KMS-11 (cell line): ENCODE data around the gene DNAAF3.

Source experiments
- H2AFZ ChIP-seq: fragments of 200-600 bp; sonication (generic); 2 replicates; pipeline ENCODE4 v1.6.1; 2016; ENCODE audit warnings: antibody characterized with exemption, mixed run types, low read depth
- H3K27ac ChIP-seq: fragments of 200-600 bp; sonication (generic); 2 replicates; pipeline ENCODE4 v1.6.1; 2016; ENCODE audit warnings: mild to moderate bottlenecking, mixed run types
- H3K27me3 ChIP-seq: fragments of 200-600 bp; sonication (generic); 2 replicates; pipeline ENCODE4 v1.6.1; 2017; ENCODE audit warnings: mild to moderate bottlenecking, low read depth, mixed run types, moderate library complexity; ENCODE audit not compliant: insufficient read depth
- H3K36me3 ChIP-seq: fragments of 200-600 bp; sonication (generic); 2 replicates; pipeline ENCODE4 v1.6.1; 2017; ENCODE audit warnings: mild to moderate bottlenecking, mixed run types; ENCODE audit not compliant: insufficient read depth
- H3K4me1 ChIP-seq: fragments of 200-600 bp; sonication (generic); 2 replicates; pipeline ENCODE4 v1.6.1; 2016; ENCODE audit warnings: mild to moderate bottlenecking, low read depth, mixed run types; ENCODE audit not compliant: poor library complexity, severe bottlenecking
- H3K4me2 ChIP-seq: fragments of 200-600 bp; sonication (generic); 2 replicates; pipeline ENCODE4 v1.7.0; 2016; ENCODE audit warnings: mild to moderate bottlenecking, mixed run types
- H3K4me3 ChIP-seq: fragments of 200-600 bp; sonication (generic); IDR thresholded peaks from 2 replicates; pipeline ENCODE4 v1.6.1; 2017; ENCODE audit warnings: low read depth, low read length, mixed read lengths; ENCODE audit not compliant: insufficient read depth
- H3K79me2 ChIP-seq: fragments of 200-600 bp; sonication (generic); 2 replicates; pipeline ENCODE4 v1.6.1; 2016; ENCODE audit warnings: low read depth, mixed run types; ENCODE audit not compliant: insufficient read depth
- H3K9ac ChIP-seq: fragments of 200-600 bp; sonication (generic); 2 replicates; pipeline ENCODE4 v1.6.1; 2016; ENCODE audit warnings: mild to moderate bottlenecking, mixed run types
- H4K20me1 ChIP-seq: fragments of 200-600 bp; sonication (generic); 2 replicates; pipeline ENCODE4 v1.6.1; 2016; ENCODE audit warnings: mild to moderate bottlenecking, mixed run types; ENCODE audit not compliant: insufficient read depth
- CTCF ChIP-seq: fragments of 200-600 bp; sonication (generic); conservative IDR thresholded peaks from 2 replicates; pipeline ENCODE4 v1.6.1; 2017; ENCODE audit warnings: low read depth, mild to moderate bottlenecking, antibody characterized with exemption, low read length, moderate library complexity, mixed read lengths

The DNAAF3 gene

GRCh38 chr19:55179606-55180484 lies 13.4 kb upstream of the DNAAF3 start, which contains the start of gene SYT5:
Gene SYT5, minus strand, starts transcription at chr19:55180289. Its CDS starts 1,248 bp downstream, at chr19:55179041.
- Histone ChIP-seq H4K20me1 (no peaks in the 10 kb centered on the region), H3K27ac (no peak within 1 kb of the TSS), H3K4me1 (no peaks in the 10 kb centered on the region), H3K4me2 (no peak within 1 kb of the TSS), H3K4me3 (no peak within 1 kb of the TSS), H2AFZ (no peak within 1 kb of the TSS), H3K79me2 (no peaks in the 10 kb centered on the region), H3K36me3 (no peaks in the 10 kb centered on the region), H3K9ac (no peak within 1 kb of the TSS), H3K27me3 (peaks cover 75% of the 10 kb centered on the region)
- no peak for TF ChIP-seq CTCF

GRCh38 chr19:55178781-55179599 lies 12.6 kb upstream of the DNAAF3 start:
- Histone ChIP-seq H3K4me2 (no peak overlapping the region), H2AFZ (no peak overlapping the region), H3K27me3 (peaks cover 68% of the 10 kb centered on the region), H3K36me3 (no peaks in the 10 kb centered on the region), H3K4me3 (no peak overlapping the region), H3K4me1 (no peaks in the 10 kb centered on the region), H3K79me2 (no peaks in the 10 kb centered on the region), H4K20me1 (no peaks in the 10 kb centered on the region), H3K9ac (no peak overlapping the region), H3K27ac (no peak overlapping the region)
- TF ChIP-seq CTCF: no peak

- H3K4me3 ChIP-seq: no peak overlapping the region
- no peaks in the 10 kb centered on the region for H3K36me3 ChIP-seq
- no peak overlapping the region for H2AFZ ChIP-seq
- H3K4me2 ChIP-seq: no peak overlapping the region
- H3K27me3 ChIP-seq: peaks cover 62% of the 10 kb centered on the region
- no peak overlapping the region for H3K9ac ChIP-seq
- H4K20me1 ChIP-seq: no peaks in the 10 kb centered on the region
- H3K4me1 ChIP-seq: no peaks in the 10 kb centered on the region
- no peak overlapping the region for H3K27ac ChIP-seq
- H3K79me2 ChIP-seq: no peaks in the 10 kb centered on the region
- TF ChIP-seq CTCF: no peak
Measured at GRCh38 chr19:55176076-55176475, 9.7 kb upstream of the DNAAF3 start.

- H3K4me1 ChIP-seq: no peaks in the 10 kb centered on the region
- H4K20me1 ChIP-seq: no peaks in the 10 kb centered on the region
- H3K9ac ChIP-seq: no peak overlapping the region
- no peaks in the 10 kb centered on the region for H3K36me3 ChIP-seq
- H2AFZ ChIP-seq: no peak overlapping the region
- no peak overlapping the region for H3K4me2 ChIP-seq
- no peak overlapping the region for H3K4me3 ChIP-seq
- no peak overlapping the region for H3K27ac ChIP-seq
- H3K79me2 ChIP-seq: no peaks in the 10 kb centered on the region
- no peak for TF ChIP-seq CTCF
- peaks cover 62% of the 10 kb centered on the region for H3K27me3 ChIP-seq
Measured at GRCh38 chr19:55175117-55175867, 8.9 kb upstream of the DNAAF3 start.
